Uterus (tissue), 4 donors: ENCODE measurements around the gene TSPAN7. TPM values are rescaled to one million over a fixed set of nuclear protein-coding genes. Genes with fewer than 3 reads are reported as not detected.

Experiments used
- DNase-seq, 2 donors: peaks; one replicate each; pipeline ENCODE4 v3.0.0-alpha.2; 2019 to 2020
- H3K27ac ChIP-seq, 2 donors: fragments of 200-600 bp; sonication (generic); 1 replicate in 1 of 2; 2 replicates in 1 of 2; pipeline ENCODE4 v1.5.1; 2016 to 2018
- H3K27me3 ChIP-seq, 2 donors: fragments of 200-600 bp; sonication (generic); one replicate each; pipeline ENCODE4 v1.5.1; 2018 to 2019; ENCODE audit warnings: control low read depth in 1 of 2
- H3K36me3 ChIP-seq, 2 donors: fragments of 200-600 bp; sonication (generic); one replicate each; pipeline ENCODE4 v1.5.1; 2019; ENCODE audit warnings: control low read depth in 1 of 2
- H3K4me1 ChIP-seq, 2 donors: fragments of 200-600 bp; sonication (generic); one replicate each; pipeline ENCODE4 v1.5.1; 2018 to 2019; ENCODE audit warnings: control low read depth in 1 of 2
- H3K4me3 ChIP-seq, 2 donors: fragments of 200-600 bp; sonication (generic); 1 replicate in 1 of 2; 2 replicates in 1 of 2; pipeline ENCODE4 v1.5.1; 2018 to 2019; ENCODE audit warnings: mild to moderate bottlenecking in 1 of 2
- H3K9me3 ChIP-seq, 2 donors: fragments of 200-600 bp; sonication (generic); one replicate each; pipeline ENCODE4 v1.5.1; 2019; ENCODE audit warnings: control low read depth in 1 of 2
- CTCF ChIP-seq, 4 experiments: fragments of 200-600 bp in 2 of 4; fragments of 450-650 bp in 2 of 4; sonication (generic) in 2 of 4; IDR thresholded peaks; one replicate each; pipeline ENCODE4 v1.5.1; 2016 to 2019; ENCODE audit warnings: antibody characterized with exemption in 4 of 4, mild to moderate bottlenecking in 2 of 4, moderate library complexity in 1 of 4
- POLR2A ChIP-seq, 2 donors: fragments of 450-650 bp; IDR thresholded peaks; one replicate each; pipeline ENCODE4 v1.6.1; 2016; ENCODE audit warnings: antibody characterized with exemption in 2 of 2, mild to moderate bottlenecking in 1 of 2, moderate library complexity in 1 of 2
- intact Hi-C: fragments of 100-400 bp; cut with DNase I; formaldehyde crosslinking; loops from one replicate; pipeline ENCODE4 v1.15.1; 2023; ENCODE audit warnings: low total_unique reads
- total RNA-seq, 4 donors: library from RNA; depleted of rRNA in 3 of 4; stranded (reverse); fragments of >200 nt in 3 of 4; gene quantifications; one replicate each; pipeline versions ENCODE4 v1.1.0 to v1.2.4, GENCODE V29; 2014 to 2023
- donor health status: DM: yes; HTN: yes; CAD: no.

The TSPAN7 gene
- total RNA-seq, 4 donors from 2014 or later: 22.3 to 111 (median 77.8) TPM

- no peak for DNase-seq
- Histone ChIP-seq H3K27me3 (no peaks in the 10 kb centered on the region), H3K36me3 (no peaks in the 10 kb centered on the region), H3K4me1 (no peaks in the 10 kb centered on the region), H3K9me3 (no peaks in the 10 kb centered on the region), H3K27ac (no peak overlapping the region), H3K4me3 (no peak overlapping the region)
- TF ChIP-seq POLR2A (IDR thresholded peaks at IDR 0.05) (no peak), CTCF (IDR thresholded peaks at IDR 0.05) (no peak)
- intact Hi-C loops: no loop called here
These were observed 117.5 kb downstream of the TSPAN7 start for GRCh38 chrX:38678821-38679220.

- intact Hi-C loops: no loop called here
- no peak overlapping the region for H3K27ac ChIP-seq
These were observed 118.4 kb downstream of the TSPAN7 start for GRCh38 chrX:38679695-38680094.

GRCh38 chrX:38682095-38682494 lies 120.8 kb downstream of the TSPAN7 start:
- H3K27ac ChIP-seq: no peak overlapping the region
- intact Hi-C loops: no loop called here
- no peak for DNase-seq
- H3K4me1 ChIP-seq: no peaks in the 10 kb centered on the region
- H3K27me3 ChIP-seq: no peaks in the 10 kb centered on the region
- H3K9me3 ChIP-seq: no peaks in the 10 kb centered on the region
- TF ChIP-seq POLR2A (IDR thresholded peaks at IDR 0.05): no peak
- TF ChIP-seq CTCF (IDR thresholded peaks at IDR 0.05): no peak
- no peak overlapping the region for H3K4me3 ChIP-seq
- no peaks in the 10 kb centered on the region for H3K36me3 ChIP-seq

More at GRCh38 chrX:38679695-38680094, 118.4 kb downstream of the TSPAN7 start:
- H3K4me1 ChIP-seq: no peaks in the 10 kb centered on the region
- DNase-seq: no peak
- no peaks in the 10 kb centered on the region for H3K27me3 ChIP-seq
- no peak overlapping the region for H3K4me3 ChIP-seq
- no peaks in the 10 kb centered on the region for H3K9me3 ChIP-seq
- TF ChIP-seq CTCF (IDR thresholded peaks at IDR 0.05) (no peak), POLR2A (IDR thresholded peaks at IDR 0.05) (no peak)
- no peaks in the 10 kb centered on the region for H3K36me3 ChIP-seq

GRCh38 chrX:38692961-38693360 lies 131.6 kb downstream of the TSPAN7 start:
- no peak for DNase-seq
- no peaks in the 10 kb centered on the region for H3K36me3 ChIP-seq
- no peaks in the 10 kb centered on the region for H3K4me1 ChIP-seq
- no peak overlapping the region for H3K27ac ChIP-seq
- intact Hi-C loops: no loop called here
- TF ChIP-seq CTCF (IDR thresholded peaks at IDR 0.05) (no peak), POLR2A (IDR thresholded peaks at IDR 0.05) (no peak)
- H3K4me3 ChIP-seq: no peak overlapping the region
- H3K9me3 ChIP-seq: no peaks in the 10 kb centered on the region
- no peaks in the 10 kb centered on the region for H3K27me3 ChIP-seq

GRCh38 chrX:38694394-38694793 lies 133.1 kb downstream of the TSPAN7 start:
- no peaks in the 10 kb centered on the region for H3K27me3 ChIP-seq
- H3K4me3 ChIP-seq: no peak overlapping the region
- H3K4me1 ChIP-seq: no peaks in the 10 kb centered on the region
- no peaks in the 10 kb centered on the region for H3K9me3 ChIP-seq
- intact Hi-C loops: no loop called here
- H3K36me3 ChIP-seq: no peaks in the 10 kb centered on the region
- no peak overlapping the region for H3K27ac ChIP-seq
- TF ChIP-seq POLR2A (IDR thresholded peaks at IDR 0.05) (no peak), CTCF (IDR thresholded peaks at IDR 0.05) (no peak)
- no peak for DNase-seq
